ENCODE results near the gene DLL3. TPM values are rescaled to one million over a fixed set of nuclear protein-coding genes. Genes with fewer than 3 reads are reported as not detected.
A peak's percentile ranks its signal among the peaks of the same experiment; 100 is the strongest.

Gene DLL3
- total RNA-seq, 1 experiment from 2014 or later, result 4.0 TPM

DNA sequence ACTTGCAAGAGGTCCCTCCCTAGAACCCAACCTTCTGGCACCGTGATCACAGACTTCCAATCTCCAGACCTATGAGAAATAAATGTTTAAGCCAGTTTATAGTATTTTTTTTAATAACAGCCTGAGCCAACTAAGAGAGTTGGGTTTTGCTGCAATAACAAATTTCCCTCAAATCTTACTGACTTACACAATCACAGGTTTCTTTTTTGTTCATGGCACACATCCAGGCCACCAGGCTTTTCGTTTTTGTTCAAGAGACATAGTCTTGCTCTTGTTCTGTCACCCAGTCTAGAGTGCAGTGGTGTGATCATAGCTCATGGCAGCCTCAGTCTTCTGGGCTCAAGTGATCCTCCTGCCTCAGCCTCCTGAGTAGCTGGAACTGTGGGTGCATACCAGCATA, 14.2 kb downstream of the DLL3 start:
- DNase-seq (ENCODE audit: extremely low read depth, low read depth), result no peak

DNA sequence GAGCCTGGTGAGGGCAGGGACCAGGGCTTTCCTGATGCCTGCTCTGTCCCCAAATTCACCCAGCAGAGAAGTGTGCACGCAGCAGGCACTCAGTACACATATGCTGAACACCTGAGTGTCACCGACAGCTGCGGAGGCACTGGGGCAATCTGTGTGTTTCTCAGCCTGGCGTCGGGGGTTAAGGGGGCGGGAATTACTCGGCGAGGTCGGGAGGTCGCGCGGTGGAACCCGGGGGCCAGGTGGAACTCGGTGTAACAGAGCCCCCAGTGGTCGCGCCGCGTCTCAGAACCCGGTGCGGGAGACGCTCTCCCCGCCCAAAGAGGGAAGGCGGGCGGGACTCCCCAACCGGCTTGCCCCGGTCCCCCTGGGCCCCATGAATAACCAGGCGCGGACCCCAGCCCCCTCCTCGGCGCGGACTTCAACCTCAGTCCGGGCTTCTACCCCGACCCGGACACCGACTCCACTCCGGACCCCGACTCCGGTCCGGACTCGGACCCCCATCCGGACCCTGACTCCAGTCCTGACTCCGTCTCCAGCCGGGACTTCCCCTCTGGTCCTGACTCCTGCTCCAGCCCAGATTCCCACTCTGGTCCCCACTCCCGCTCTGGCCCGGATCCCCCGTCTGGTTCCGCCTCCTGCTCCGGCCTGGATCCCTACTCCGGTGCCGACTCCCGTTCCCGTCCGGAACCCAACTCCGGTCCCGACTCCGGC, 16.2 kb downstream of the DLL3 start, which contains the start of gene SELENOV:
TSS of gene SELENOV (plus strand) at position 300 of the 711 bp plus-strand sequence. CDS start at position 374, 74 bp downstream.
- DNase-seq (ENCODE audit: extremely low read depth, low read depth), result no peak

DNA sequence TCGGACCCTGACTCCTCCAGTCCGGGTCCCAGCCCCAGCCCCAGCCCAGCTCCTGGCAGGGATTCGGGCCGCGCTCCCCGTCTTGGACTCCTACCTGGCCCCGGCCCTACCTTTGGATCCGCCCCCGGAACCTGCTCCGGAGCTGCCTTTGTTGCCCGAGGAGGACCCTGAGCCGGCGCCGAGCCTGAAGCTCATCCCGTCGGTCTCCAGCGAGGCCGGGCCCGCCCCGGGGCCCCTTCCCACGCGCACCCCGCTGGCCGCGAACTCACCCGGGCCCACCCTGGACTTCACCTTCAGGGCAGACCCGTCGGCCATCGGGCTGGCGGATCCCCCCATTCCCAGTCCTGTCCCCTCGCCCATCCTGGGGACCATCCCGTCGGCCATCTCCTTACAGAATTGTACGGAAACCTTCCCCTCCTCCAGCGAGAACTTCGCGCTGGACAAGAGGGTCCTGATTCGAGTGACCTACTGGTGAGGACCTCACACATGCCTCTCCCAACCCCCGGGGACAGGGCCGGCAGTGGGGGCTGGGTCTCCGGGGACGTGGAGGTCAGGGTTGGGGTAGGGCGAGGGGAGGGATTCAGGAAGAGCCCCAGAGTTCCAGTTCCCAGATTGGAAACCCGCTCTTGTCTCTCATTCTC, 16.9 kb downstream of the DLL3 start:
- no peak for DNase-seq (ENCODE audit: extremely low read depth, low read depth)

DNA sequence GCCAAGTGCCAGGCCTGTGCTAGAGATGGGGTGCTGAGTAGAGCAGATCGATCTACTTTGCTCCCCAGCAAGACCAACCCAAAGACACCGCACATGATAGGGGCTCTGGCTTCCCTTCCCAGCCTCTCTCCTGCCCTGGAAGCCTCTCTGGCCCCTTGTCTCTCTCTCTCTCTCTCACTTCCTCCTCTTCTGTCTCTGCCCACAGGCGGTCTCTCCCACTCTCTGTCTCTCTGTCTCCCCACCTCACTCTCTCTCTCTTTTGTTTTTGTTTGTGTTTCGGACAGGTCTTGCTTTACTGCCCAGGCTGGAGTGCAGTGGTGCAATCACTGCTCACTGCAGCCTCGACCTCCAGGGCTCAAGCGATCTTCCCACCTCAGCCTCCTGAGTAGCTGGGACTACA, 17.5 kb downstream of the DLL3 start:
- DNase-seq (ENCODE audit: extremely low read depth, low read depth), result no peak

DNA sequence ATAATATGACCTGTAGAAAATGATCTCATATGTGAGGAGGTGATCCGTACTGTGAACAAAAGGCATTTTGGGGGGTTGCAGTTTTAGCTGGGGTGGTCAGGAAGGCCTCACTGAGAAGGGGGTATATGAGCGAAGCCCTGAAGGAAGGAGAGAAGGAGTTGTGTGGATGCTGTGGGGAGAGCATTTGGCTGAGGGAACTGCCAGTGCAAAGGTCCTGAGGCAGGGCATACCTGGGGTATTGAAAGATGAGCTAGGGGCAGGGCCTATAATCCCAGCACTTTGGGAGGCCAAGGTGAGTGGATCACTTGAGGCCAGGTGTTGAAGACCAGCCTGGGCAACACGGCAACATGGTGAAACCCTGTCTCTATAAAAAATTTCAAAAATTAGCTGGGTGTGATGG, 18.7 kb downstream of the DLL3 start:
- DNase-seq (ENCODE audit: extremely low read depth, low read depth), result no peak

DNA sequence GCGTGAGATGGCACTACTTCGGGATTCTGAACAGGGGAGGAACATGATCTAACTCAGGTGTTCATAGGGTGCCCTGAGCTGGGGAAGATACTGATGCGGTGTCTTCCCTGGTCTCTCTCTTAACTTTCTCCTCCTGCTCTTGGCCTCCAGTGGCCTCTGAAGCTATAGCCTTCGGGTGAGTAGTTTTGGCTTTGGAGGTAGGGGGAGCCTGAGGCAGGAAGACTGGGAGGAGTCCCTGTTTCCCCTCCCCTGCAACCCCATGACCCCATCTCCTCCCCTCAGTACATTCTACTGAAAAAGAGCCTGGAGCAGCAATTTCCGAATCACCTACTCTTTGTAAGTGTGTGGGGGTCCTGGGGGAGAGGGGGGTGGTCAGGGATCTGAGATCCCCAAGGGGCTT, 19.7 kb downstream of the DLL3 start:
- DNase-seq (ENCODE audit: extremely low read depth, low read depth), result no peak

DNA sequence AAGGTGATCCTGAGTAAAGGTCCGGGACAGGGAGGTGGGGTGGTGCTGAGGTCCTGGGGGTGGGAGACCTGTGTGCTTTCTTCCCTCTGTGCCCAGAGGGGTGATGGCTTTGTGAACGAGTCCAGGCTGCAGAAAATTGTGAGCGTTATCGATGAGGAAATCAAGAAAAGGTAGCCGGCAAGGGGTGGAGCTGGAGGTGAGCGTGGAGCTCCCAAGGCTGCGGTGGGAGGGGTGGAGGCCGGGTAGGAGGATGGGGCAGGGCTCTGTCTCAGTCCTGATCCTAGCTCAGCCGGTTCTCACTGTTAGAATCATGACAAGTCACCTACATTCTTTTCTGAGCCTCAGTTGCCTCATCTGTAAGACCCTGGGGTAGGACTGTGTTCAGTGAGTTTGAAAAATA, 20.2 kb downstream of the DLL3 start:
- no peak for DNase-seq (ENCODE audit: extremely low read depth, low read depth)

DNA sequence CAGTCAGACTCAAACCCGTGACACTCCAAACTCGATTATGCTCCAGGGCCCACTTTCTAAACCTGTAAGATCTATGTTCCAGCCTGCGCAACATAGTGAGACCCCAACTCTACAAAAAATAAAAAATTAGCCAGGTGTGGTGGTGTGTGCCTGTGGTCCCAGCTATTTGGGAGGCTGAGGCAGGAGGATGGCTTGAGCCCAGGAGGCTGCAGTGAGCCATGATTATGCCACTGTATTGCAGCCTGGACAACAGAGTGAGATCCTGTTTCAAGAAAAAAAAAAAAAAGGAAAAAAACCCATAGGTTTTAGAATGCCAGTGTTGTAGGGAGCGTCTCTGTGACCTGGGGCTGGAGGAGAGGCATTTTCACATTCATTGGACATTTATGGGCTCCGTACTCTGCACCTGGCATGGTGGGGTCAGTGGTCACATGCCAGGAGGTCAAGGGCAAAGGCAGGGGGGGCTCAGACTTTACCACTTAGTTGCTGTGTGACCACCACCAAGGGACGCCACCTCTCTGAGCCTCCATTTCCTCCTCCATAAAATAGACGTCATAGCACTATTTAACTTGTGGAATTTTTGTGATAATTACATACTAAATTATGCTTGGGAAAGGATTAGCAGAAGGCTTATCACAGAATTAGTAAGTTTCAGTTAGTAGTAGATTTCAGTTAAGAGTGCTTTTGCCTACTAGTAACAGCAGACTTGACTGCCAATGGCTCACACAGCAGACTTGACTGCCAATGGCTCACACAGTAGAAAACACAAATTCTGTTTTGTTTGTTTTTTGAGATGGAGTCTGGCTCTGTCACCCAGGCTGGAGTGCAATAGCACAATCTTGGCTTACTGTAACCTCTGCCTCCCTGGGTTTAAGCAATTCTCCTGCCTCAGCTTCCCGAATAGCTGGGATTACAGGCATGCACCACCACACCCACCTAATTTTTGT, 22.1 kb downstream of the DLL3 start:
- DNase-seq (ENCODE audit: extremely low read depth, low read depth), result no peak

DNA sequence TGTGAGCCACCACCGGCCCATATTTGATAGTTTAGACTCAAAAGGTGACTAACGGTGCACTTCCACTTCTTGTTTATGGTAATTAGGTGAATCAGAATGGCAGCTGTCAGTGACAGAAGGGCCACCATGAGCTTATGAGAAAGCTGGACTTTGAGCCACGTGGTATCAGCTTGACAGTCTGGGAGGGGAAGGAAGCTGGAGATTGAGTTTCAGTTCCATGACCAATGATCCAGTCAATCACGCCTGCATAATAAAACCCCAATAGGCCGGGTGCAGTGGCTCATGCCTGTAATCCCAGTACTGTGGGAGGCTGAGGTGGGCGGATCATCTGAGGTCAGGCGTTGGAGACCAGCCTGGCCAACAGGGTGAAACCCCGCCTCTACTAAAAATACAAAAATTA, 25.7 kb downstream of the DLL3 start:
- no peak for DNase-seq (ENCODE audit: extremely low read depth, low read depth)

DNA sequence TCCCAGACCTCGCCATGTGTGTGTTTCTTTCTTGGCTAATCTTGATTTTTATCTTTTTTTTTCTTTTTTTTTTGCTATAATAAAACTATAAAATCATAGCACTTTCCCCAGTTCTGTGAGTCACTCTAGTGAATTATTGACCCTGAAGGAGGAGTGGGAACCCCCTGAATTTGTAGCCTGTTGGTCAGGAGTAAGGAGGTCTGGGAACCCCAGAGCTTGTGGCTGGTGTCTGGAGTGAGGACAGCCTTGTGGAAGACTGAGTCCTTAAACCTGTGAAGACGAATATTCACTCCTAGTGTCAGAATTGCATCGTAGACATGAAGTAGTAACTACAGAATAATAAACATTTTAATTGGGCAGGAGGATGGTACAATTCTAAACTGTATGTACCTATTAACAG, 26.5 kb downstream of the DLL3 start:
- no peak for DNase-seq (ENCODE audit: extremely low read depth, low read depth)

DNA sequence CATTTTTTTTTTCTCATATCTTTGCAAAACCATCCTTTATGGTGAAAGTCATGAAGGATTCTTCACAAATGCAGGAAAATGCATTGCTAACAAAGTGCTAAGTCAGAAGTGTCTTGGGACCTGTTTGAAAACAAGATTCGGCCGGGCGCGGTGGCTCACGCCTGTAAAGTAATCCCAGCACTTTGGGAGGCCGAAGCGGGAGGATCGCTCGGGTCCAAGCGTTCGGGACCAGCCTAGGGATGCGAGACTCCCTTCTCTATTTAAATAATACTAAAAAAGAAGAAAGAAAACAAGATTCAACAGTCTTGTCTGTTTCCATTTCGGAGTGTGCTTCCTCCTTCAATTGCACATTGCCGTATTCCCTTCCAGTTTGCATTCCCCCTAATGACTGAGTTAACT, 33.1 kb downstream of the DLL3 start:
- DNase-seq (ENCODE audit: extremely low read depth, low read depth), result no peak

DNA sequence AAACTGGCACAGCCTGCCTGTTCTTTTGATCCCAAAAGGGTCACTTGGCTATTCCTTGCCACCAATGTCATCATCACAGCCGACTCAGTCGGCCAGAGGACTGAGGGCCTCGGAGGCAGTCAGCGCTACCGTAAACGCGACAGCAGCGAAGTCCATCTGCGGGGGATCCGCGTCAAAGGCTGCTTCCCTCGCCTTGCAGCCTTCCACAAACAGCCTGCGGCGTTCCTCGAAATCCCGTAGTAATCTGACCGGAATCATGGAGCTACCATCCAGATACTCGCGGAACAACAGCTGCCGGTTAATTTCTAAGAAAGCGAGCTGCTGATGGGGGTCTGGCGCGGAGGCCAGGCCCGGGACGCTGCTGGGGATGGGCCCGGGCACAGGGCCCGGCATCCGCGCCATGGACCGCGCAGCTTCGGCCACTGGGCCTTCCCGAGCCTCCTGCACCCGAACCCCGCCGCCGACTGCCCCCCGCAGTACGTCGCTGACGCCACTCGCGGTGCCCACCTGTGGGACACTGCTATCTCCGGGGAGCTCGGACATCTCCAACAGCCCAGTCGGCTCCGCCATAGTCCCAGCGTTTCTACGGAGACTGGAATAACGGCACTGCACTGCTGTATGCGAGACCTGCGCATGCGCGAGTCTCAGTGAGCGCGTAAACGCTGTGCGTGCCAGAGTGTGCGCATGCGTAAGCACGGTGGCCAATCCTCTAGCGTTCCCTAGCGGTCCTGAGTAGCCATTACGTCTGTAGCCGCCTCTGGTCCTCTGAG, 33.7 kb downstream of the DLL3 start, which contains the start of gene EID2B:
TSS of gene EID2B (minus strand) at position 620 of the 770 bp plus-strand sequence. CDS start at position 570, 50 bp downstream.
- peak; percentile 93 for DNase-seq (ENCODE audit: extremely low read depth, low read depth)

DNA sequence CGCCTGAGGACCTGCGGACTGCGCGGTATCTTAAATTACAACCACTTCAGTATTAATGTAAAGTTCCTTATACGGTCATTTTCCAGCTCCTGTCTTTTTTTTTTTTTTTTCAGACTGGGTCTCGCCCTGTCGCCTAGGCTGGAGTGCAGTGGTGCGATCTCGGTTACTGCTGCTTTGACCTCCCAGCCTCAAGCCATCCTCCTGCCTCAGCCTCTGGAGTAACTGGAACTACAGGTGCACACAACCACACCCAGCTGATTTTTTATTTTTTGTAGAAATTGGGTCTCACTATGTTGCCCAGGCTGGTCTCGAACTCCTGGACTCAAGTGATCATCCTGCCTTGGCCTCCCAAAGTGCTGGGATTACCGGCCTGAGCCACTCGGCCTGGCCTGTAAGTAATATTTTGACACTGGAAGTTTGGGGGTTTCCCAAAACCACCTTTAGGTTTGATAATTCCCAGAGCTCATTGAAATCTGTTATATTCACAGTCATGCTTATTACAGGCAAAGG, 34.3 kb downstream of the DLL3 start:
- no peak for DNase-seq (ENCODE audit: extremely low read depth, low read depth)

DNA sequence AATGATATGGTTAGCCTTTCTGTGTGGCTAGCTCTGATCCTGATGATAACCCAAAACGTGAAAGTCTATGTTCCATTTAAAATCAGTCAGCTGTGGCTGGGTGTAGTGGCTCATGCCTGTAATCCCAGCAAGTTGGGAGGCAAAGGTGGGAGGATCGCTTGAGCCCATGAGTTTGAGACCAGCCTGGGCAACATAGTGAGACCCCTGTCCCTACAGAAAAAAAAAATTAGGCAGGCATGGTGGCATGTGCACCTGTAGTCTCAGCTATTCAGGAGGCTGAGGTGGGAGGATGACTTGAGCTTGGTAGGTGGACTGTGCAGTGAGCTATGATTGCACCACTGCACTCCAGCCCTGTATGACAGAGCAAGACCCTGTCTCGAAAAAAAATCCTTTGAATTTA, 35.0 kb downstream of the DLL3 start:
- no peak for DNase-seq (ENCODE audit: extremely low read depth, low read depth)

DNA sequence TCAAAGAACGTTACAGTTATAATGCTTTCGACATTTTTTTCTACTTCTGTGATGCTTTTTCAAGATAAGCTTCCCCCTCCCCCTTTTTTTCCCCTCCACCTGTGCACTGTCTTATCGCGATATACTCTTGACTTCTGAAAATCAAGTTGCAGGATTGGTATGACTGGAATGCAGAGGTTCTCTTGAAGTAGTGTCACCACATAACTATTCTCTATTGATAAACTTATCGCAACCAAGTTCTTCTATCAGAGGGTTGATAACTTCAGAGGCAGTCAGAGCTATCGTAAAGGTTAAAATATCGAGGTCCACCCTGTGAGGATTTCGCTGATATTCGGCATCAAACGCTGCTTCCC, 40.4 kb downstream of the DLL3 start:
- no peak for DNase-seq (ENCODE audit: extremely low read depth, low read depth)

DNA sequence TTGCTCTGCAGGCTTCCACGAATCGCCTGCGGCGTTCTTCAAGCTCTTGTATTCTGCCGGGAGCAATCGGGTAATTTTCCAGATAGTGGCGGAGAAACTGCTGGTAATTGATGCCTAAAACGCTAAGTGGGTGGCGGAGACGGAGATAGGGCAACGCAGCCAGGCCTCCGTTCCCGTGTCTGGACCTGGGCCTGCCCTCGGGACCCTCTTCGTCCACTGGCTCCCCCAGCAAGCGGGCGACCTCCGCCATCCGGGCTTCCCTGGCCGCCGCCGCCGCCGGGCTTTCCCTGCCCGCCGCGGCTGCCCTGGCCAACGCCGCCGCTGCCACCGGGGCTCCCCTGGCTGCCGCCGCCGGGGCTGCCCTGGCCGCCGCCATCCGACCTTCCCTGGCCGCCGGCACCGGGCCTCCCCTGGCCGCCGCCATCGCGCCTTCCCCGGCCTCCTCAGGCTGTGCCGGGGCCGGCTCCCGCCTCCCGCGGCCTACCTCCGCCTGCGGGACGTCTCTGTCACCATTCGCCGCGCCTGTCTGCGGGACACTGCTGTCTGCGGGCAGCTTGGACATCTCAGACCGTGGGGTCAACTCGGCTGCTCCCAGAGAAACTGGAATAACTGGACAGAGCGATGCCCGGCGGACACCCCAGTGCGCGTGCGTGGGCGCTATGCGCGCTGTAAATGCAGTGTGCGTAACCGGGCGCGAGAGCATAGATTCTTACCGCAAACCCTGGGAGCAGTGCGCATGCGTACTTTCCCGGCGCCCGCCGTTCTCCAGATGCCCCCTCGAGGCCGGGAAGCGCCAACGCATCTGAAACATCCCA, 41.0 kb downstream of the DLL3 start, which contains the start of gene EID2:
TSS of gene EID2 (minus strand) at position 644 of the 815 bp plus-strand sequence. CDS start at position 562, 82 bp downstream.
- peak; percentile 87 for DNase-seq (ENCODE audit: extremely low read depth, low read depth)

DNA sequence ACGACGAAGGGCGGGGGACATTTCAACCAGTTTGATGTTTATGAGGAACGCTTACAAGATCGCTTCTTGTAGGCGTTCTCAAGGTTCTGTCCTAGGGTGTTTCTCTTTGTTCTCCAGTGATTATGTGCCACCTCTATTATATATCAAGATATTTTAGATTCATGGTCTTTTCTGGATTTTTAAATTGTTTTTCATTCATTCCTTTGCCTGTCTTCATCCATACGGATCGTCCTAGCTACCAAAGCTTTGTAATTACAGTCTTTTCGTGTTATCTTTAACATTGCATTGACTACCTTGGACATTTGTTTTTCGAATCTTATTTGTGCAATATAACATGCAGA, 41.6 kb downstream of the DLL3 start:
- no peak for DNase-seq (ENCODE audit: extremely low read depth, low read depth)

DNA sequence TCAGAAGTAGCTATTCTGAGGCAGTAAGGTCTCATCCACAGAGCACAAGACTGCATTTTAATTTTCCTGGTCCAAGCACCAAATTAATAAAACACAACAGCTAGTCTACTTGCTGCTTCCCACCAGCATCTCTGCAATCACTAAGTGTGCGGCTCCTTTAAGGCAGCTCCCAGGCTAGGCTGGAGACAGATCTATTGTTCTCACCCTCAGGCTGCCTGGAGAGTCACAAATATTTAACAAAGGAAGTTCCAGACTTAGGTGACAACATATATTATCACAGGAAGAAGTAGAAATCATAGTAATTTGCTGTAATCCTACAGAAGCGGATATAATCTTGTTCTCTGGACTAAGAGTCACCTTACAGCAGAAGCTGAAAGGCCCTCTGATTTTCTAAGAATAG, 43.5 kb downstream of the DLL3 start:
- DNase-seq (ENCODE audit: extremely low read depth, low read depth), result no peak

DNA sequence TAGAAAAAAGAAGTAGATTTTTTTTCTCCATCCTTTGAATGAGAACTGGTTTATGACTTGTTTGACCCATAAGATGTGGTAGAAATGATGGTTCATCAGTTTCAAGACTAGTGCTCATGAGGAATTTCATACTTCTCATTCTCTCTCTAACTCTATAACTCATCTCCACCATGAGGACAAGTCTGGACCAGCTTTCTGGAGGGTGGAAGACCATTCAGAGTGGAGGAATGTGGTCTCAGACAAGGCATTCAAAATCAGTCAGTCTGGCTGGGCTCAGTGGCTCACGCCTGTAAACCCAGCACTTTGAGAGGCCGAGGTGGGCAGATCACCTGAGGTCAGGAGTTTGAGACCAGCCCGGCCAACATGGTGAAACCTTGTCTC, 44.7 kb downstream of the DLL3 start:
- DNase-seq (ENCODE audit: extremely low read depth, low read depth), result no peak
